ENCODE results near the gene TXLNA.
A peak's percentile ranks its signal among the peaks of the same experiment; 100 is the strongest.

Gene TXLNA

DNA sequence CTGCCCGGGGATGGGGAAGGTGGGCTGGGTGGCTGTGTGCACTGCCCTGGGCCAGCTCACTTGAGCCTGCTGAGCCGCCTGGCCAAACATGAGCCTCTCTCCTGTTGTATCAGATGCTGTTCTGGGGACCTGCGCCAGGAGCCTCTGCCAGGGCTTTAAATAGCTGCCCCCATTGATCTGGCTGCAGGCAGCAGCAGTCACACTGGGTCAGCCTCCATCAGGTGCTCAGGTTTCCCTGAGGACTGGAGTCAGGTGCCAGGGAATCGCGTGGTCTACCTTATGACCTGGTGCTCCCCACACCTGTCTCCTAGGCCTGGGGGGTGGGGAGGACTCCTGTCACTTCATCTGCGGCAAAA is 20.2 kb downstream of the TXLNA start:
- no peaks in the 10 kb centered on the region for H3K27me3 ChIP-seq (ENCODE audit: low read length)
- H4K20me1 ChIP-seq (ENCODE audit: low read depth, low read length), result no peaks in the 10 kb centered on the region
- H3K9me3 ChIP-seq (ENCODE audit: insufficient read depth, low read length), result no peaks in the 10 kb centered on the region
- peak overlapping the region; percentile 62 for H3K27ac ChIP-seq (ENCODE audit: low read depth, low read length)
- peak overlapping the region; percentile 76 for H3K4me3 ChIP-seq (ENCODE audit: insufficient read depth, low read length, poor library complexity, severe bottlenecking)
- peak overlapping the region; percentile 71 for H3K9ac ChIP-seq (ENCODE audit: low read length)
- H2AFZ ChIP-seq (ENCODE audit: low read depth, low read length, severe bottlenecking), result peak overlapping the region; percentile 35
- peak overlapping the region; percentile 64 for H3K4me2 ChIP-seq (ENCODE audit: low read depth, low read length, poor library complexity, severe bottlenecking)
- H3K79me2 ChIP-seq (ENCODE audit: insufficient read depth, low read length), result 0 out of 2 replicates have a peak, but pooled peaks cover 3% of the 10 kb centered on the region
- no peaks in the 10 kb centered on the region for H3K36me3 ChIP-seq (ENCODE audit: low read length)
- TF ChIP-seq EZH2phosphoT487 (conservative IDR thresholded peaks at IDR 0.05; ENCODE audit: low read length), result no peak
- TF ChIP-seq, protein P1, sequence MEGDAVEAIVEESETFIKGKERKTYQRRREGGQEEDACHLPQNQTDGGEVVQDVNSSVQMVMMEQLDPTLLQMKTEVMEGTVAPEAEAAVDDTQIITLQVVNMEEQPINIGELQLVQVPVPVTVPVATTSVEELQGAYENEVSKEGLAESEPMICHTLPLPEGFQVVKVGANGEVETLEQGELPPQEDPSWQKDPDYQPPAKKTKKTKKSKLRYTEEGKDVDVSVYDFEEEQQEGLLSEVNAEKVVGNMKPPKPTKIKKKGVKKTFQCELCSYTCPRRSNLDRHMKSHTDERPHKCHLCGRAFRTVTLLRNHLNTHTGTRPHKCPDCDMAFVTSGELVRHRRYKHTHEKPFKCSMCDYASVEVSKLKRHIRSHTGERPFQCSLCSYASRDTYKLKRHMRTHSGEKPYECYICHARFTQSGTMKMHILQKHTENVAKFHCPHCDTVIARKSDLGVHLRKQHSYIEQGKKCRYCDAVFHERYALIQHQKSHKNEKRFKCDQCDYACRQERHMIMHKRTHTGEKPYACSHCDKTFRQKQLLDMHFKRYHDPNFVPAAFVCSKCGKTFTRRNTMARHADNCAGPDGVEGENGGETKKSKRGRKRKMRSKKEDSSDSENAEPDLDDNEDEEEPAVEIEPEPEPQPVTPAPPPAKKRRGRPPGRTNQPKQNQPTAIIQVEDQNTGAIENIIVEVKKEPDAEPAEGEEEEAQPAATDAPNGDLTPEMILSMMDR (IDR thresholded peaks at IDR 0.05; ENCODE audit: insufficient read depth, low read length, poor library complexity, severe bottlenecking), result no peak
- H3K9me2 ChIP-seq (replicated peaks; ENCODE audit: insufficient read depth, low read length), result no peaks in the 10 kb centered on the region
- H3F3A ChIP-seq (ENCODE audit: insufficient read depth), result peaks cover 22% of the 10 kb centered on the region

DNA sequence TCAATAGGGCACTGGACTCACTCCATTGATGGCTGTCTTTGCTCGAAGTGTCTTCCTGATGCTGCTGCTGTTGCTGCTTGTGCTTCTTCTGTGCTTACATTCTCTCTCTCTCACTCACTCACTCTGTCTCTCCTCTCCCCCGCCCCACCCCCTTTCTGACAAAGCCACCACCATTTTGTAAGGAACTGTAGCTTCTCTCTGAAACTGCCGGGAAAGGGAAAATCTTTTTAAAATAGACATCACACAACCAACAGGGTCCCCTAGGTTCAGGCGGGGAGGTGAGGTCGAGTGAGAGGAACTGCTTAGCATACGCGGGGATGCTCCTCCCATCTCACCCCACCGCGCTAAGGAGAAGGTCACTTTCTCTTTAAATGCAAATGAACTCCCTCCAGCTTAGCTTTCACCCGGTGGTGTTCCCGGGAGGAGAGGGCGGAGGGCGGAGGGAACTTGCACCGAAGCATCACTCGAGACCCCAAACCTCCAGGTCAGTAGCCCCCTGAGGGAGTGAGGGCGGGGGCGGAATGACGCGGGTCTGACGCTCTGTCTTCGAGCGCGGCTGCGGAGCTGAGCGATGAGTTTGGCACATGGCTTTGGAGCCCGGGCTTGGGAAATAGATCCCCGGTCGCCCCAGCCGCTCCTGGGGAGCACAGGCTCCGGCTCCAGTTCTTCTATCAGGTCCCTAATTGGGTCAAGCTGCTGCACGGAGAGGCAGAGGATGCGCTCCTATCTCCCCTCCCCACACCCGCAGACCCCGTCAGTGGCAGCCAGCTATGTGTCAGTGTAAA is 20.9 kb downstream of the TXLNA start, which contains the start of gene CCDC28B:
CCDC28B (plus strand) TSS at position 370 of the 785 bp plus-strand sequence. CDS start 1,341 bp downstream, outside the sequence.
- H3K9me2 ChIP-seq (replicated peaks; ENCODE audit: insufficient read depth, low read length), result no peaks in the 10 kb centered on the region
- no peaks in the 10 kb centered on the region for H4K20me1 ChIP-seq (ENCODE audit: low read depth, low read length)
- H2AFZ ChIP-seq (ENCODE audit: low read depth, low read length, severe bottlenecking), result peak within 1 kb of the TSS; percentile 35
- peaks cover 23% of the 10 kb centered on the region for H3F3A ChIP-seq (ENCODE audit: insufficient read depth)
- H3K79me2 ChIP-seq (ENCODE audit: insufficient read depth, low read length), result 0 out of 2 replicates have a peak, but pooled peaks cover 3% of the 10 kb centered on the region
- no peaks in the 10 kb centered on the region for H3K36me3 ChIP-seq (ENCODE audit: low read length)
- peak within 1 kb of the TSS; percentile 76 for H3K4me3 ChIP-seq (ENCODE audit: insufficient read depth, low read length, poor library complexity, severe bottlenecking)
- TF ChIP-seq EZH2phosphoT487 (conservative IDR thresholded peaks at IDR 0.05; ENCODE audit: low read length), result no peak
- TF ChIP-seq, protein P1 (IDR thresholded peaks at IDR 0.05; ENCODE audit: insufficient read depth, low read length, poor library complexity, severe bottlenecking), result no peak
- peak within 1 kb of the TSS; percentile 71 for H3K9ac ChIP-seq (ENCODE audit: low read length)
- H3K27me3 ChIP-seq (ENCODE audit: low read length), result no peaks in the 10 kb centered on the region
- peak within 1 kb of the TSS; percentile 64 for H3K4me2 ChIP-seq (ENCODE audit: low read depth, low read length, poor library complexity, severe bottlenecking)
- H3K27ac ChIP-seq (ENCODE audit: low read depth, low read length), result peak within 1 kb of the TSS; percentile 62
- no peaks in the 10 kb centered on the region for H3K9me3 ChIP-seq (ENCODE audit: insufficient read depth, low read length)

DNA sequence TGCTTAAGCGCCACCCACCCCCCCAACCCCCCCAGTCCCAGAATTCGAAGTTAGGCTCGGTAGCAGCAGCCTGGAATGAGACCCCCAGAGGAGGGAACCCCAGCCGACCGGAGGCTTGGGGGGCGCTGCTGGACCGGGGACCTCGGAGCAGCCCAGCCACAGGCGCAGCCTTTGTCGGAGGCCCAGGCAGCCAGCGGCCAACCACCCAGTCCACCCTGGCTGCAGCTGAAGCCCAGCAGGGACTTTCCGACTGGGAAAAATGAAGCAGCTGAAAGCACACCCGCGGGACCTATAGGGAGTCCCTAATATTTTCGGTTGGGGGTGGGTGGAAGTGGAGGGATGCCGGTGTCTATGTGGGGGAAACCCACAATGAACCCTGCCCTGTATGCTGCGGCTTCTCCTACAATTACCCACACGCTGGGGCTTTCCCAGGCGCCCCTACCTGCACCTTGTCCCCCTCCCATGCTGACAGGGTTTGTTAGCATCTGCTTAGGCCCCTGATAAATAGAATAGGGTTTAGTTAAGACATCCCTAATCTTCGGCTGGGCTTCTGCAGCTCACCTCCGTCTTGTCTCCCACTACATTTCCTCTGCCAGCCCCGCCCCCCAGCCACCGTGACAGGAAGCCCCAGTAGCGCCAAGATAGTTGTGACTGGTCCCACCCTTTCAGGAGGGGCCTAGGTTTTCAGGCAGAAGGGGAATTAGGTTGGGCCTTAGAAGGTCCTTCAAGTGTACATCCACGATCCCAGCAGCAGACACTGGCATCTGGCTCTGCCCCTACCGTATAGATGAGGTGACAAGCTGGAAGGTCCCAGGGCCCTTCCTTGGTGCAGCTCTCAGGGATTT is 21.8 kb downstream of the TXLNA start:
- H3K9me3 ChIP-seq (ENCODE audit: insufficient read depth, low read length), result no peaks in the 10 kb centered on the region
- no peak for TF ChIP-seq EZH2phosphoT487 (conservative IDR thresholded peaks at IDR 0.05; ENCODE audit: low read length)
- TF ChIP-seq, protein P1 (IDR thresholded peaks at IDR 0.05; ENCODE audit: insufficient read depth, low read length, poor library complexity, severe bottlenecking), result peak; percentile 30
- no peaks in the 10 kb centered on the region for H4K20me1 ChIP-seq (ENCODE audit: low read depth, low read length)
- peak overlapping the region; percentile 76 for H3K4me3 ChIP-seq (ENCODE audit: insufficient read depth, low read length, poor library complexity, severe bottlenecking)
- peak overlapping the region; percentile 71 for H3K9ac ChIP-seq (ENCODE audit: low read length)
- H3K27me3 ChIP-seq (ENCODE audit: low read length), result no peaks in the 10 kb centered on the region
- H3K79me2 ChIP-seq (ENCODE audit: insufficient read depth, low read length), result 0 out of 2 replicates have a peak, but pooled peaks cover 3% of the 10 kb centered on the region
- peak overlapping the region; percentile 3 for H2AFZ ChIP-seq (ENCODE audit: low read depth, low read length, severe bottlenecking)
- H3K36me3 ChIP-seq (ENCODE audit: low read length), result no peaks in the 10 kb centered on the region
- H3F3A ChIP-seq (ENCODE audit: insufficient read depth), result peaks cover 20% of the 10 kb centered on the region
- H3K27ac ChIP-seq (ENCODE audit: low read depth, low read length), result peak overlapping the region; percentile 62
- no peaks in the 10 kb centered on the region for H3K9me2 ChIP-seq (replicated peaks; ENCODE audit: insufficient read depth, low read length)
- peak overlapping the region; percentile 64 for H3K4me2 ChIP-seq (ENCODE audit: low read depth, low read length, poor library complexity, severe bottlenecking)
